Thoracic aorta (tissue), 2 donors: Measurements from ENCODE around the gene IGSF5. TPM values are rescaled to one million over a fixed set of nuclear protein-coding genes. Genes with fewer than 3 reads are reported as not detected.
"Not testable (repeated sequence)": the region's sequence is repeated elsewhere in the genome, so short reads cannot be mapped to it uniquely, and the experiment has no call there.

ENCODE experiments used
- ATAC-seq: fragments of 150-250 bp; one replicate; pipeline ENCODE4 v1.8.0; 2017; ENCODE audit warnings: low read depth; ENCODE audit not compliant: insufficient number of reproducible peaks, low FRiP score
- DNase-seq: peaks from one replicate; pipeline ENCODE4 v3.0.0-alpha.2; 2020; ENCODE audit warnings: low spot score
- H3K27ac ChIP-seq, 2 donors: fragments of 200-600 bp; sonication (generic); 1 replicate in 1 of 2; 2 replicates in 1 of 2; pipeline ENCODE4 v1.5.1; 2016; ENCODE audit warnings: mild to moderate bottlenecking in 2 of 2, moderate library complexity in 2 of 2
- H3K27me3 ChIP-seq: fragments of 200-600 bp; sonication (generic); replicated peaks from 2 replicates; pipeline ENCODE4 v1.6.0; 2016; ENCODE audit warnings: mild to moderate bottlenecking; ENCODE audit not compliant: insufficient read depth
- H3K36me3 ChIP-seq: fragments of 200-600 bp; sonication (generic); one replicate; pipeline ENCODE4 v1.5.1; 2016
- H3K4me1 ChIP-seq, 2 donors: fragments of 200-600 bp; sonication (generic); 1 replicate in 1 of 2; 2 replicates in 1 of 2; pipeline versions ENCODE4 v1.5.1 to v1.6.0; 2016; ENCODE audit warnings: low read depth in 2 of 2, mild to moderate bottlenecking in 1 of 2; ENCODE audit not compliant: control insufficient read depth in 1 of 2
- H3K4me3 ChIP-seq: fragments of 200-600 bp; sonication (generic); 2 replicates; pipeline ENCODE4 v1.5.1; 2016; ENCODE audit warnings: mild to moderate bottlenecking
- H3K9me3 ChIP-seq: fragments of 200-600 bp; sonication (generic); 2 replicates; pipeline ENCODE4 v1.5.1; 2016
- CTCF ChIP-seq: fragments of 200-600 bp; sonication (generic); IDR thresholded peaks from one replicate; pipeline ENCODE4 v1.5.1; 2019; ENCODE audit warnings: antibody characterized with exemption
- total RNA-seq, 2 donors: library from RNA; depleted of rRNA; stranded (reverse); fragments of >200 nt; gene quantifications; one replicate each; pipeline versions ENCODE4 v1.1.0 to v1.2.3, GENCODE V29; 2016

IGSF5 gene
- total RNA-seq, 2 donors from 2014 or later: not detected

GRCh38 chr21:39737376-39738000, 7.5 kb upstream of the IGSF5 start:
- ATAC-seq: no peak
- no peak for TF ChIP-seq CTCF
- Histone ChIP-seq H3K4me3 (no peak overlapping the region), H3K4me1 (no peaks in the 10 kb centered on the region), H3K36me3 (no peaks in the 10 kb centered on the region), H3K27me3 (no peaks in the 10 kb centered on the region), H3K27ac (no peak overlapping the region), H3K9me3 (no peaks in the 10 kb centered on the region)
- DNase-seq: no peak

- no peak overlapping the region for H3K27ac ChIP-seq
- no peaks in the 10 kb centered on the region for H3K4me1 ChIP-seq
- no peaks in the 10 kb centered on the region for H3K27me3 ChIP-seq
- H3K4me3 ChIP-seq: no peak overlapping the region
- no peaks in the 10 kb centered on the region for H3K36me3 ChIP-seq
- TF ChIP-seq CTCF: no peak
- DNase-seq (no peak), ATAC-seq (no peak)
- H3K9me3 ChIP-seq: no peaks in the 10 kb centered on the region
These were observed 6.4 kb upstream of the IGSF5 start for GRCh38 chr21:39738566-39738965.

GRCh38 chr21:39739531-39739930, 5.5 kb upstream of the IGSF5 start:
- not testable (repeated sequence) for H3K4me1 ChIP-seq, H3K36me3 ChIP-seq, H3K4me3 ChIP-seq, ATAC-seq, H3K9me3 ChIP-seq, H3K27me3 ChIP-seq, H3K27ac ChIP-seq, DNase-seq

GRCh38 chr21:39742561-39742960, 2.4 kb upstream of the IGSF5 start:
- H3K36me3 ChIP-seq, H3K9me3 ChIP-seq, H3K4me1 ChIP-seq, H3K4me3 ChIP-seq, H3K27me3 ChIP-seq, H3K27ac ChIP-seq, ATAC-seq, DNase-seq: not testable (repeated sequence)

GRCh38 chr21:39745332-39745731, 349 bp downstream of the IGSF5 start:
- H3K36me3 ChIP-seq, H3K9me3 ChIP-seq, DNase-seq, H3K4me3 ChIP-seq, H3K27me3 ChIP-seq, H3K4me1 ChIP-seq, H3K27ac ChIP-seq, ATAC-seq: not testable (repeated sequence)

GRCh38 chr21:39750670-39751069, 5.7 kb downstream of the IGSF5 start:
- Histone ChIP-seq H3K36me3 (no peaks in the 10 kb centered on the region), H3K4me1 (no peaks in the 10 kb centered on the region), H3K27ac (no peak overlapping the region), H3K4me3 (no peak overlapping the region), H3K27me3 (no peaks in the 10 kb centered on the region), H3K9me3 (peaks cover 7% of the 10 kb centered on the region)
- DNase-seq: no peak
- no peak for ATAC-seq
- TF ChIP-seq CTCF: no peak

- no peak for TF ChIP-seq CTCF
- Histone ChIP-seq H3K4me1 (no peaks in the 10 kb centered on the region), H3K9me3 (peaks cover 7% of the 10 kb centered on the region), H3K27ac (no peak overlapping the region), H3K27me3 (no peaks in the 10 kb centered on the region), H3K4me3 (no peak overlapping the region), H3K36me3 (no peaks in the 10 kb centered on the region)
- DNase-seq: no peak
- no peak for ATAC-seq
These were observed 9.8 kb downstream of the IGSF5 start for GRCh38 chr21:39754811-39755210.
